Keratinocyte (primary cell): Measurements from ENCODE around the gene RSPH1.

Experiments
- CTCF ChIP-seq, 3 experiments: IDR thresholded peaks in 1 of 3; conservative IDR thresholded peaks in 1 of 3; optimal IDR thresholded peaks in 1 of 3; 2 replicates in 2 of 3; 3 replicates in 1 of 3; pipeline versions ENCODE3 to v1.5.1; 2011; ENCODE audit warnings: low read length in 3 of 3, mild to moderate bottlenecking in 3 of 3, moderate library complexity in 2 of 3, control low read depth in 1 of 3, inconsistent platforms in 1 of 3; ENCODE audit not compliant: insufficient read depth in 2 of 3; ENCODE audit errors: extremely low read depth in 1 of 3
- EZH2 ChIP-seq: IDR thresholded peaks from one replicate; pipeline ENCODE4 v1.6.1; 2012; ENCODE audit warnings: inconsistent platforms, mild to moderate bottlenecking, low read length, moderate library complexity

- TF ChIP-seq CTCF (optimal IDR thresholded peaks at IDR 0.05 in 1 of 3, IDR thresholded peaks at IDR 0.05 in 1 of 3, conservative IDR thresholded peaks at IDR 0.05 in 1 of 3; ENCODE audit: extremely low read depth in 1 of 3, insufficient read depth in 2 of 3, low read length in 3 of 3) (no peak), EZH2 (no peak)
Measured at GRCh38 chr21:42509244-42509643, 13.2 kb upstream of the RSPH1 start.
